SK-N-MC (cell line): ENCODE measurements around the gene ZNF365.

Experiments
- DNase-seq: peaks from one replicate; pipeline ENCODE4 v3.0.0-alpha.2; 2011; ENCODE audit warnings: low read depth, low spot score
- H3K27ac ChIP-seq: fragments of 200-600 bp; sonication (generic); 2 replicates; pipeline ENCODE4 v1.5.1; 2016; ENCODE audit warnings: mixed run types
- H3K36me3 ChIP-seq: fragments of 200-600 bp; sonication (generic); 2 replicates; pipeline ENCODE4 v1.6.1; 2017; ENCODE audit warnings: antibody characterized with exemption, low read length, mixed read lengths; ENCODE audit not compliant: insufficient read depth
- H3K4me3 ChIP-seq: fragments of 200-600 bp; sonication (generic); 2 replicates; pipeline ENCODE4 v1.5.1; 2016
- H3K9ac ChIP-seq: fragments of 200-600 bp; sonication (generic); 2 replicates; pipeline ENCODE4 v1.8.0; 2017; ENCODE audit warnings: mixed run types, mixed read lengths; ENCODE audit not compliant: insufficient read length
- H3K9me3 ChIP-seq: fragments of 200-600 bp; sonication (generic); 2 replicates; pipeline ENCODE4 v1.6.1; 2017; ENCODE audit warnings: low read depth, mild to moderate bottlenecking, antibody characterized with exemption, low read length, moderate library complexity, mixed read lengths
- EZH2 ChIP-seq: fragments of 200-600 bp; sonication (generic); IDR thresholded peaks from one replicate; pipeline ENCODE4 v1.6.1; 2017; ENCODE audit warnings: antibody characterized with exemption
- FOXP2 ChIP-seq: optimal IDR thresholded peaks from 2 replicates; pipeline ENCODE3; 2011; ENCODE audit warnings: mild to moderate bottlenecking, moderate library complexity; ENCODE audit not compliant: insufficient read depth; ENCODE audit errors: extremely low read length, control extremely low read depth
- POLR2AphosphoS5 ChIP-seq: IDR thresholded peaks from 2 replicates; pipeline ENCODE4 v1.6.1; 2012; ENCODE audit warnings: mild to moderate bottlenecking, low read depth, low read length, borderline replicate concordance

Gene ZNF365

GRCh38 chr10:62382831-62383230 lies 8.7 kb downstream of the ZNF365 start:
- Histone ChIP-seq H3K27ac (no peak overlapping the region), H3K9ac (no peak overlapping the region), H3K9me3 (no peaks in the 10 kb centered on the region), H3K36me3 (no peaks in the 10 kb centered on the region), H3K4me3 (no peak overlapping the region)
- TF ChIP-seq POLR2AphosphoS5 (no peak), EZH2 (no peak), FOXP2 (no peak)
- DNase-seq, result no peak

GRCh38 chr10:62384057-62384446 lies 9.9 kb downstream of the ZNF365 start:
- no peak overlapping the region for H3K4me3 ChIP-seq
- no peak overlapping the region for H3K9ac ChIP-seq
- no peak for TF ChIP-seq FOXP2
- no peak for TF ChIP-seq EZH2
- TF ChIP-seq POLR2AphosphoS5, result no peak
- no peak overlapping the region for H3K27ac ChIP-seq
- H3K36me3 ChIP-seq, result no peaks in the 10 kb centered on the region
- H3K9me3 ChIP-seq, result no peaks in the 10 kb centered on the region
- DNase-seq, result no peak

GRCh38 chr10:62384447-62385081 lies 10.4 kb downstream of the ZNF365 start:
- no peak overlapping the region for H3K9ac ChIP-seq
- TF ChIP-seq FOXP2, result no peak
- no peaks in the 10 kb centered on the region for H3K36me3 ChIP-seq
- no peaks in the 10 kb centered on the region for H3K9me3 ChIP-seq
- no peak overlapping the region for H3K27ac ChIP-seq
- no peak overlapping the region for H3K4me3 ChIP-seq
- no peak for DNase-seq

GRCh38 chr10:62386356-62387320 lies 12.5 kb downstream of the ZNF365 start:
- Histone ChIP-seq H3K27ac (no peak overlapping the region), H3K9me3 (no peaks in the 10 kb centered on the region), H3K36me3 (no peaks in the 10 kb centered on the region), H3K4me3 (no peak overlapping the region), H3K9ac (no peak overlapping the region)
- TF ChIP-seq POLR2AphosphoS5, result no peak
- no peak for TF ChIP-seq FOXP2
- no peak for TF ChIP-seq EZH2
- DNase-seq, result no peak

DNA sequence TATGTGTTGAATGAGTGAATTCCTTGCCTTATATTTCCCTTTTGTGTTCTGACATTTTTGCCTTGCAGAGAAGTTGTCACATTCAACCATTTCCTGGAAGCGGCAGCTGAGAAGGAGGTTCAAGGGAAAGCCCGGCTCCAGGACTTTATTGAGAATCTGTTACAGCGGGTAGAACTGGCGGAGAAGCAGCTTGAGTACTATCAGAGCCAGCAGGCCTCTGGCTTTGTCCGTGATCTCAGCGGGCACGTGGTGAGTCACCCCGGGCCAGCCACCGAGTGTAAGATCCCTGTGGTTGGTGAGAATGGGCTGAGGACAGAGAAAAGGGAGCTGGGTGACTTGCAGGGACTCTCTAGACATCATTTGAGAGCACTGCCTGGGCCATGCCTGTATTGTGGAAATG lies 14.2 kb downstream of the ZNF365 start:
- Histone ChIP-seq H3K9ac (no peak overlapping the region), H3K9me3 (no peaks in the 10 kb centered on the region), H3K36me3 (no peaks in the 10 kb centered on the region), H3K4me3 (no peak overlapping the region), H3K27ac (no peak overlapping the region)
- TF ChIP-seq EZH2 (no peak), POLR2AphosphoS5 (no peak), FOXP2 (no peak)
- no peak for DNase-seq

GRCh38 chr10:62390497-62391176 lies 16.5 kb downstream of the ZNF365 start:
- H3K27ac ChIP-seq, result no peak overlapping the region
- no peak for DNase-seq
- TF ChIP-seq FOXP2 (no peak), EZH2 (no peak), POLR2AphosphoS5 (no peak)
- H3K9ac ChIP-seq, result no peak overlapping the region
- H3K4me3 ChIP-seq, result no peak overlapping the region
- no peaks in the 10 kb centered on the region for H3K9me3 ChIP-seq
- H3K36me3 ChIP-seq, result no peaks in the 10 kb centered on the region

- Histone ChIP-seq H3K4me3 (no peak overlapping the region), H3K27ac (no peak overlapping the region), H3K9ac (no peak overlapping the region), H3K9me3 (no peaks in the 10 kb centered on the region), H3K36me3 (no peaks in the 10 kb centered on the region)
- DNase-seq, result no peak
- TF ChIP-seq FOXP2, result no peak
- no peak for TF ChIP-seq EZH2
- no peak for TF ChIP-seq POLR2AphosphoS5
Measured at GRCh38 chr10:62393237-62393636, 19.1 kb downstream of the ZNF365 start.

GRCh38 chr10:62394556-62395018 lies 20.4 kb downstream of the ZNF365 start:
- no peak for DNase-seq
- Histone ChIP-seq H3K36me3 (no peaks in the 10 kb centered on the region), H3K9ac (no peak overlapping the region), H3K27ac (no peak overlapping the region), H3K4me3 (no peak overlapping the region), H3K9me3 (no peaks in the 10 kb centered on the region)
- no peak for TF ChIP-seq FOXP2
- TF ChIP-seq EZH2, result no peak
- TF ChIP-seq POLR2AphosphoS5, result no peak
